HG03196 (cell line): Measurements from ENCODE around the gene ABCA3.

Experiments
- ATAC-seq: cut with Tn5 transposase; IDR thresholded peaks from one replicate; pipeline ENCODE4 v1.9.1; 2021; ENCODE audit not compliant: unreplicated experiment

Gene ABCA3

DNA sequence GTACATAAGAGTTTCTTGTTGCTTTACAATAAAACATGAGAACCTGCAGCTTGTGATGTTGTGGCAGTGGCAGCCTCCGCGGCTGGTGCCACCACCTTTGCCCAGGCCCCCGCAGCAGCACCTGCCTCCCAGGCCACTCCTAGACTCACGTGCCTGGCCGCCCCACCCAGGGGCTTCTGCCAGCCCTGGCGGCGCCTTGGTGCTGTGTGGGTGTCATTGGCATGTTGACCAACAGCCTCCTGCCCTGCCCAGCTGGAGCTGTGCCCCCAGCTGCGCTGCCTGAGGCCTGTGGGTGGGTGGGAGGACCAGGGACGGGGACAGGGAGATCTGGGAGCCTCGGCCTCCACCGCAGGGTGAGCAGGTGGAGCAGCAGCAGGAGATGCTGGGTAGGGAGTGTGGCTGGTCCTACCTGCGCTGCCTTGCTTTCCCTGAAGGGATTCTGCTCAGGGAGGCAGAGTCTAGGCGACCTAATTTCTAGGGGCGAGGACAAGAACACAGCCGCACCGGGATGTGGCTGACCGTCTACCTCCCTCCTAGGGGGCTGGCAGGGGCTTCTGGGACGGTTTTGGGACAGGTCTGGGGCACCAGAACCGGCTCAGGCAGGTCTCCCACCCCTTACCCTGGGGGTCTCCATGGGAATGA is 104.7 kb downstream of the ABCA3 start:
- no peak for ATAC-seq

DNA sequence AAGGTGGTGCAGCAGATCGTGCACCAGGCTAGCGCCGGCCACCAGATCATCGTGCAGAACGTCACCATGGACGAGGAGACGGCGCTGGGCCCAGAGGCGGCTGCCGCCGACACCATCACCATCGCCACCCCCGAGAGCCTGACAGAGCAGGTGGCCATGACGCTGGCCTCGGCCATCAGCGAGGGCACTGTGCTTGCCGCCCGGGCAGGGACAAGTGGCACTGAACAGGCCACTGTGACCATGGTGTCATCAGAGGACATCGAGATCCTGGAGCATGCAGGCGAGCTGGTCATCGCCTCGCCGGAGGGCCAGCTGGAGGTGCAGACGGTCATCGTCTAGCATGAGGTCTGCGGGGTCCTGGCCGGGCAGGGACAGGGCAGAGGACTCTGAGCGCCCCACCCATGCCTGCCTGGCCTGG is 105.3 kb downstream of the ABCA3 start:
- ATAC-seq: no peak

DNA sequence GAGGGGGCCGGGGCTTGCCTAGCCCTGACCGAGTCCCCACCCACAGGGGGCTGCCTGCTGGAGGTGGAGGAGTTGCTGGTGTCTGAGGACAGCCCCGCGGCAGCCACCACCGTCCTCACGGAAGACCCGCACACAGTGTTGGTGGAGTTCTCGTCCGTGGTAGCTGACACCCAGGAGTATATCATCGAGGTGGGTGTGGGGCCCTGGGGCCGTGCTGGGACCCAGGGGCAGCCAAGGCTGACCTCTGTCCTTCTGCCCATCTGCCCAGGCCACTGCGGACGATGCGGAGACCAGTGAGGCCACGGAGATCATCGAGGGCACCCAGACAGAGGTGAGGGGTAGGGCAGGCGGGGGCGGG is 105.7 kb downstream of the ABCA3 start:
- ATAC-seq: no peak

DNA sequence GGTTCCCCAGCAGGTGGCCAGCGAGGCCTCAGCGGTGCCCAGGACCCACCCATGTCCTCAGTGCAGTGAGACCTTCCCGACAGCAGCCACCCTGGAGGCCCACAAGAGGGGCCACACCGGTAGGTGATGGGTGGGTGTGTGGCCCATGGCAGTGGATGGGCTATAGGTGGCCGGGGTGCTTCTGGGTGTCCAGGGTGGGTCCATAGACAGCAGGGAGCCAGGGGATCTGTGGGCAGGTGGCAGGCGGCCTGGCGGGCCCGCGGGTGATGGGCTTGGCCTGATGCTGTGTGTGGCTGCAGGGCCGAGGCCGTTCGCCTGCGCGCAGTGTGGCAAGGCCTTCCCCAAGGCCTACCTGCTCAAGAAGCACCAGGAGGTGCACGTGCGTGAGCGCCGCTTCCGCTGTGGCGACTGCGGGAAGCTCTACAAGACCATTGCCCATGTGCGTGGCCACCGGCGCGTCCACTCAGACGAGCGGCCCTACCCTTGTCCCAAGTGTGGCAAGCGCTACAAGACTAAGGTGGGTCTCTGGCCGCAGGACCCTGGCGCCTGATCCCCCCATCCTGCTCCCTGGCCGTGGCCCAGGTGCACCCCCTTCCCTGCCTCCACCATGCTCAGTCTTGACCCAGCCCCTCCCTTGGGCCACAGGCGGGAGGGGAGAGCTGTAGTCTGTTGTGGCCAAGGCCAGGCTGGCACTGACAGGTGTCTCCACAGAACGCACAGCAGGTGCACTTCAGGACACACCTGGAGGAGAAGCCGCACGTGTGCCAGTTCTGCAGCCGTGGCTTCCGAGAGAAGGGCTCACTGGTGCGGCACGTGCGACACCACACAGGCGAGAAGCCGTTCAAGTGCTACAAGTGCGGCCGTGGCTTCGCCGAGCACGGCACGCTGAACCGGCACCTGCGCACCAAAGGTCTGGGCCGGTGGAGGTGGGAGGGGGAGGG is 106.4 kb downstream of the ABCA3 start:
- ATAC-seq: no peak

DNA sequence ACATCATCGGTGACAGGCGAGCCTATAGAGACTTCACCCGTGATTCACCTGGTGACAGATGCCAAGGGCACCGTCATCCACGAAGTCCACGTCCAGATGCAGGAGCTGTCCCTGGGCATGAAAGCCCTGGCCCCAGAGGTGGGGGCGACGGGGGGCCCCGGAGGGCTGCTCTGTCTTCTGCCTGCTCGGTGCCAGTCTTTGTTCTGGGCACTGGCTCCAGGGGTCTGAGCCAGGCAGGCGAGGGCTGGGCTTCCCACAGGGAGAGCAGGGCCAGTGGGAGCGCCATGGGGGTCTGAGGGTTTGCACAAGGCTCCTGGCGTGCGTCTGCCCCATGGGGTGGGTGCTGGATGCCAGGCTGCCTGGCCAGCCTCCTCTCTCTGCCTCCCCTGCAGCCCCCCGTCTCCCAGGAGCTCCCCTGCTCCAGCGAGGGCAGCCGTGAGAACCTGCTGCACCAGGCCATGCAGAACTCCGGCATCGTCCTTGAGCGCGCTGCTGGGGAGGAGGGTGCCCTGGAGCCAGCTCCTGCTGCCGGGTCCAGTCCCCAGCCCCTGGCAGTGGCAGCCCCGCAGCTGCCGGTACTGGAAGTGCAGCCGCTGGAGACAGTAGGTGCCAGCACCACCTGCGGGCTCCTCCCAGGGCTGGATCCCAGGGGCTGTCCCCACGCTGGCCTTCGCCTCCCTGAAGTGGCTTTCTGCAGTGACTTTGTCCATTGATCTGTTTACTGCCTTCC is 107.3 kb downstream of the ABCA3 start:
- no peak for ATAC-seq

DNA sequence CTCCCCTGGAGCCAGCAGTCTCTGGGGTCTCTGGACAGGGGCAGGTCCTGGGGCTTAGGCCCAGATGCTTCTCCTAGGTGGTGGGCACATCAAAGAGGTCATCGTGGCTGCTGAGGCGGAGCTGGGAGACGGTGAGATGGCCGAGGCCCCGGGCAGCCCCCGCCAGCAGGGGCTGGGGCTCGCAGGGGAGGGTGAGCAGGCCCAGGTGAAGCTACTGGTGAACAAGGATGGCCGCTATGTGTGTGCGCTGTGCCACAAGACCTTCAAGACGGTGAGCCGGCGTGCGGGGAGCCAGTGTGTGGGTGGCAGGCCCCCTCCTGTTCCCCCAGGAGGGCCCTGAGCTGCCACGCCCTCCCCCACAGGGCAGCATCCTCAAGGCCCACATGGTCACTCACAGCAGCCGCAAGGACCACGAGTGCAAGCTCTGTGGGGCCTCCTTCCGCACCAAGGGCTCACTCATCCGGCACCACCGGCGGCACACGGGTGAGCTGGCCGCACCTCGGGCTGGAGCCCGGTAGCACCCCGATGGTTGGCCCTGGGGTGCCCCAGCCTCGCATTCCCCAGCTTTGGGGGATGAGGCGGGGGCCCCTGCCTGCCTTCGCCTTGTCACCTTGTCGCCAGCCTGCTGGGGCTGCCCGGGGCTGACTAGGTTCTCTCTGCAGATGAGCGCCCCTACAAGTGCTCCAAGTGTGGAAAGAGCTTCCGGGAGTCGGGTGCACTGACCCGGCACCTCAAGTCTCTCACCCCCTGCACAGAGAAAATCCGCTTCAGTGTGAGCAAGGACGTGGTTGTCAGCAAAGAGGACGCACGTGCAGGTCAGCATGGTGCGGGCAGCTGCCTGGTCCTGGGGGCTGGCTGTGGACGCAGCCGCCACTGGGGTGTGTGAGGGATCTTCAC is 108.2 kb downstream of the ABCA3 start:
- no peak for ATAC-seq

DNA sequence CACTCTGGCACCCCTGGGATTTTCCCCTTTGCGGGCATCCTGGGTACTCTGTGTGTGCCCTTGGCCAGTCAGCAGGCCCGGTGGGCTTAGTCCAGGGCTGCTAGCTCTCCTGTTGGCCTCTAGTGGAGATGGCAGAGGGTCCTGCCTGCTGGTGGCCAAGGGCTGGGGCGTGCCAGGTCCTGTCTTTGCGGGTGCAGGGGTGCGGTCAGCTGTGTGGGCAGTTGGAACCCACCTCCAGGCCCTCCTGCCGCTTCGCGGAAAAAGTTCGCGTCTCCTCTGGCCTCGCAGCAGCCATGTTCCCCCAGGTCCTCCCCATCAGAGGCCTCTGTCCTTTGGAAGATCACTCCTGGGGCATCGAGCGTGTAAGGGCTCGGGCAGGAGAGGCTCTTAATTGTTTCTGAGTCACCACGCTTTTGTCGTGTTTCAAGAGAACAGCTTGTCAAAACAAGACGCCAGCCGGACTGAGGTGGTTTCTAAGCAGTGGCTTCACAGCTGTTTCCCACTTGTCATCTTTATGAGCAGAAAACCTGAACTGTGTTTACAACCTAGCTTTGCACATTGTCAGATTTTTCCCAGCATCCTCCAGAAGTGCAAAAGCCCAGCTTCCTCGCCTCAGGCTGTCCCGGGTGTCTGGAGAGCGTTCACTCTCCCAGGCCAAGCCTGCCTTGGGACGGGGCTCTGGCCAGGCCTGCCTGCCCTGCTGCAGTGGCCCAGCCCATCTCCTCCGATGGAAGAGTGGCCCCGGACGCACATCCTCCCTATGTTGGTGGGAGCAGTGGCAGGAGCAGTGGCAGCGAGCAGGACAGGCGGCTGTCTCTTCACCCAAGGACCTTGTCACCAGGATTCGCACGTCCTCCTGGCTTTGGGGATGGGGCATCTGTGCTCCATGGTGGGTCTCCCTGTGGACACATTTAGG is 109.3 kb downstream of the ABCA3 start:
- ATAC-seq: no peak

DNA sequence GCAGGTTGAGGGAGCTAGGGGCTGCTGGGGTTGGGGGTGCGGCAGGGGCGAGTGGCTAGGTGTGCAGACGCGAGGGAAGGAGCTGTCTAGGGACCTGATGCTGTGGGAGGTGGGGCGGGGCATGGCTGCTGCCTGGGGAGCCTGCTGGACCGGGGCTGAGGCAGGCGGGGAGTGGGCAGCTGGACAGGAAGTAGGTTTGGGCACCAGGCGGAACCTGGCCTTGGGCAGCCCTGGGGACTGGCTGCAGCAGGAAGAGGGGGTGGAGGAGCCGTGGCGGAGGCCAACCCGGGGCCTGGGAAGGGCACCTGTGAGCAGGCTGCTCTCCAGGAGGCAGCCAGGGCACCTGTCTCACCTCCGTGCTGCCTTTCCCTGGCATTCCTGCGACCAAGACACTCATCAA is 110.2 kb downstream of the ABCA3 start:
- ATAC-seq: no peak

DNA sequence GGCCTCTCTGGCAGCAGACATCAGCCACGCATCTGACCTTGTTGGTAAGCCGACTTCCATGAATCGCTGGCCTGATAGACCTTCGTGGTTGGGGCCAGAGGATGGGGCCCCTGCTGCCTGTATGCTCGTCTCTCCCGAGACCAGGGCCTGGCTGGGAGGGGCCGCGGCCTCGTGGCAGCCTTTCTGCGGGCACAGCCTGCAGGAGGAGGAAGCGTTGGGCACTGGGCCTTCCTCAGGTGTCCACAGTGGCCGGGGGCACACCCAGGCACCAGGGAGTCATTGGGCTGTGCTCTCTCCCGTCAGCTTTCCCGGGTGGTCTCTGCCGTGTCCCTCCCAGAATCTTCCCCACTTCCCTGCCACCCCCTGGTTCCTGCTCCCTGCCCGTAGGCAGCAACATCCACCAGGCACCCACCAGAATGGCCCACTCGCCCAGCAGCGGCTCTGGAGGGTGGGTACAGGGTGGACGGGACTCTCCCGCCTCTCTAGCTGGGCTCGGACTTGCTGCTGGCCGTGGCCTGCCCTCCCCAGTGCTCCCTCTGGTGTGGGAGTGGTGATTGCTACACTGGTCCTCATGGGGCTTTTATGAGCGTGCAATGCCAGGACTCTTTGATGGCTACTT is 110.8 kb downstream of the ABCA3 start:
- no peak for ATAC-seq

DNA sequence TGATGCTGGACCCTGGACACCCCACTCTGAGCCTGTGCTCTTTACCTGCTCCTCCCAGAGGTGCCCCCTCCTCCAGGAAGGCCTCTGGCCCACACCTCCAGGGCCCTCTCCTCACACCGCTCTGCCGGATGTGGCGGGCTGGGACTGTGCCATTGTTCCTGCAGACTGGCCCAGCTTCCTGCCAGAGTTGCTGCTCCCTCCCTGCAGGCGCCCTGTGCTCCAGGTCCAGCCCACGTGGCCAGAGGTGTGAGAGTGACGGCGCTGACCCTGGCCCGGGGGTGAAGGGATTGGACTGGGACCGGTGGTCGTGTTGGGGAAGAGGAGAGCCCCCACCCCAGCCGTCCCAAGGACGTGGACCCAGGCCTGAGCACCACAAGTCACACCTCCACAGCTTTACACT is 111.4 kb downstream of the ABCA3 start:
- ATAC-seq: no peak

DNA sequence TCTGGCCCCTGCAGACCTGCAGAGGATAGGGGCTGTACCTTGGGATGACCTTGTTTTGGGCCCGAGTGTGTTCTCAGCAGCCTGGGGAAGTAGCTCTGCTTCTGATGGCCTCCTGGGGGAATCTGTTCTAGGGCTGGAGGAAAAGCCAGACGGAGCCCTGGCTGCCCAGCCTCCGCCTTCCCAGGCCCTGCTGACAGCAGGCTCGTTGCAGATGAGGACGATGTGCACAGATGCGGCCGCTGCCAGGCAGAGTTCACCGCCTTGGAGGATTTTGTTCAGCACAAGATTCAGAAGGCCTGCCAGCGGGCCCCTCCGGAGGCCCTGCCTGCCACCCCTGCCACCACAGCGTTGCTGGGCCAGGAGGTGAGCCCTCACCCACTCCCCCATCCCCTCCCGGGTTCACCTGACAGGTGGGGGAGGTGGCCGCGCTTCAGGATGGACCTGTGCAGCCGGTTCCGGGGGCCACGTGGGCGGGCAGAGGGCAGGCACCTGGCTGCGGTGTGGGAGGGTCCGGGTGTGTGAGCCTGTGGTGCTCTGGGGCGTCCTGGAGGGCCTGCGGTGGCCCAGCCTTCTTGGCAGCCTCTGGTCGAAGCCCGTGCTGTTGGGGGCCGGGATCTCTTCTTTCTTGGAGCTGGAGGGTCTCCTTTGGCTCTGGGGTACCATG is 112.2 kb downstream of the ABCA3 start:
- ATAC-seq: no peak

DNA sequence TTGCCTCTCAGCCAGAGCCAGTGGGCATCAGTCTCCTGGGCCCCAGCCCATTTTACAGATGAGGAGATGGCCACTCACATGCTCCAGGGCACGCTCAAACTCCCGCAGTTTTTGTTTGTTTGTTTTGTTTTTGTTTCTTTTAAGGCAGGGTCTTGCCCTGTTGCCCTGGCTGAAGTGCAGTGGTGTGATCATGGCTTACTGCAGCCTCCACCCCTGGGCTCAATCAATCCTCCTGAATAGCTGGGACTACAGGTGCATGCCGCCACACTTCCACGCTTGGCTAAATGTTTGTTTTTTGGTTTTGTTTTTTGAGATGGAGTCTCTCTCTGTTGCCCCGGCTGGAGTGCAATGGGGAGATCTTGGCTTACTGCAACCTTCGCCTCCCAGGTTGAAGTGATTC is 113.6 kb downstream of the ABCA3 start:
- no peak for ATAC-seq

DNA sequence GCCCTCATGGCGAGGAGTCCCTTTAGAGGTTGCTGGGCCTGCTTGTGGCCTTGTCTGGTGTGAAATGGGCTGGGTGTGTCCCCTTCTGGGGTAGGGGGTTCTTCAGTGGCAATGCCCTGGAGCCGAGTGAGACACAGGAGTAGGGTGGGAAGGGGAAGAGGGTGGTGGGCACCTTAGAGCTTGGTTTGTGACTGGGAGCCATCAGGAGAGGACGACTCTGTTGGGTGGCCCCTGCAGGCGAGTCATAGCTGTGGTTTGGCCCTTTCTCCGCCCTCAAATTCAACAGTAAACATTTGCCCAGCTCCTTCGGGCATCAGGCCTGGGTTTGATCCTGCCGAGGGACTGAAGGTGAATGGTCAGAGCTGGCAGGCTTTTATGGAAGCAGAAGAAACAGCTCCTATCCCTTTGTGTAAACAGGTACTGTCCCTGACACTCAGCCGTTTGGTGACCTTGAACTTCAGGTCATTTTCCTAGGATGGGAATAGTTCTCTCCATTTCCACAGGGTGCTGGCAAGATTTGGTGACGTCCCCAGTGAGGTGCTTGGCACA is 114.2 kb downstream of the ABCA3 start:
- no peak for ATAC-seq
